ENCODE measurements around the gene TMEM229B.
A peak's percentile ranks its signal among the peaks of the same experiment; 100 is the strongest.

TMEM229B gene

GRCh38 chr14:67487937-67488893 lies at the start of gene TMEM229B:
TMEM229B (minus strand) TSS chr14:67488721; CDS start chr14:67473923, 14,798 bp downstream.
- H3K4me3 ChIP-seq (ENCODE audit: low read length): no peak within 1 kb of the TSS; the same call in 1 of the 2 replicates
- no peak for TF ChIP-seq ZNF274 (IDR thresholded peaks at IDR 0.05; ENCODE audit: low read depth, low read length)

DNA sequence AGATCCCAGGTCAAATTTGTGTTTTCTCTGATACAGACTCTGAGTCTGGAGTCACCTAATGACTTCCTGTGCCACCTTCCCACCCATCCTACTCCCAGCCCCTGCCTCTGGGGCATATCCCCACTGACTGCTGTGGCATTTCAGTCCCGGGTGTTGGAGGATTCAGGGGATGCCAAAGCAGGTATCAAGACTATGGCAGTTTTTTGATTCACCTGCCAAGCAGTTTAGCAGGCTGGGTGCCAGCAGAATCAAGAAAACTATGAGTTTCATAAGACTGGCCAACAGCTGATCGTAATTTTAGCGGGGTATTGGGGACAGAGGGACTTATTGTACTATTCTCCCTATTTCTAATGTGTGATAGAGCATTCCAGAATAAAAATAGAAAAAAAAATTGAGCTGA lies 49.2 kb upstream of the TMEM229B start:
- no peak for TF ChIP-seq ZNF274 (IDR thresholded peaks at IDR 0.05; ENCODE audit: low read depth, low read length)
- H3K4me3 ChIP-seq (ENCODE audit: low read length): no peak overlapping the region

DNA sequence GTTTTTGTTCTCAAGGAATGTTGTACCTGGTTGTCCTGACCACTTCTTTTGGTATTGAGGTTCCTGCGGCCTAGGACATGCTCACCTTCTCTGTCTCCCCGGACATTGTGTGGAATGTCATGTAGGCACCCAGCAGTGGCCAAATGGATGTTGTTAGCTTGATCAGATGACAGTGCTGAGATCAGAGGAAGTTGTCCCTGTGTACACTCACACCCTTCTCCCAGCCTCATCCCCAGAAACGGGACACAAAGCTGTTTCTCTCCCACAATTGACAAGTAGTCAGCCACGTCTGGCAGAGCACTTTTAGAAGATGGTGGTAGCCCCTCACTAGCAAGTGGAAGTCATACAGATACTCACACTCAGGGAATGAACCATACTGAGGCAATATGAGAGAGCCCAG lies 47.6 kb upstream of the TMEM229B start:
- H3K4me3 ChIP-seq (ENCODE audit: low read length): no peak overlapping the region
- TF ChIP-seq ZNF274 (IDR thresholded peaks at IDR 0.05; ENCODE audit: low read depth, low read length): no peak

GRCh38 chr14:67533754-67534085 lies 45.2 kb upstream of the TMEM229B start:
- TF ChIP-seq ZNF274 (IDR thresholded peaks at IDR 0.05; ENCODE audit: low read depth, low read length): no peak
- H3K4me3 ChIP-seq (ENCODE audit: low read length): peak overlapping the region; percentile 35; the same call in 1 of the 2 replicates

GRCh38 chr14:67532998-67533753 lies 44.7 kb upstream of the TMEM229B start, which contains the start of gene PLEKHH1:
PLEKHH1 (plus strand) TSS chr14:67533290; CDS start chr14:67541868, 8,578 bp downstream.
- H3K4me3 ChIP-seq (ENCODE audit: low read length): peak within 1 kb of the TSS; percentile 35; the same call in 1 of the 2 replicates
- no peak for TF ChIP-seq ZNF274 (IDR thresholded peaks at IDR 0.05; ENCODE audit: low read depth, low read length)

- H3K4me3 ChIP-seq (ENCODE audit: low read length): peak overlapping the region; percentile 35; the same call in 1 of the 2 replicates
- no peak for TF ChIP-seq ZNF274 (IDR thresholded peaks at IDR 0.05; ENCODE audit: low read depth, low read length)
Observed at GRCh38 chr14:67532606-67532997, 44.1 kb upstream of the TMEM229B start.

- TF ChIP-seq ZNF274 (IDR thresholded peaks at IDR 0.05; ENCODE audit: low read depth, low read length): no peak
- H3K4me3 ChIP-seq (ENCODE audit: low read length): no peak overlapping the region
Observed at GRCh38 chr14:67529947-67530935, 41.7 kb upstream of the TMEM229B start.

DNA sequence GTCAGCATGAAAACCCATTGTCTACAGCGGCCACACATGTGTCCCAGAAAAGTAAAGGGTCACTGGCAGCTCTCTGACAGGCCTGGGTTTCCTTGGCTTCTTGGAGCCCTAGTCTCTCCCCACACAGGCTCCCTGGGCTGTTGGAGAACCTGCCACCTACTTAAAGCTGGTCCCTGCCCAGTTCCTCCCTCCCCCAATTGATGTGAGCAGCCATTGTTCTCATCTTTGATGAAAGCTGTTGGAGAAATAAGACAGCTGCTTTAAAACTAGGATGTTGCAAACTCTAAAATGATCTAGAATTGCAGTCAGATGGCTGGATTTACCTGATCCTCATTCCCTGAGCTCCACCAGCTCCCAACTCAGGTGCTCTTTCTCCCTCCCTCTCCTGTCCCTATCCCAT lies 39.8 kb upstream of the TMEM229B start:
- no peak for TF ChIP-seq ZNF274 (IDR thresholded peaks at IDR 0.05; ENCODE audit: low read depth, low read length)
- H3K4me3 ChIP-seq (ENCODE audit: low read length): no peak overlapping the region

- TF ChIP-seq ZNF274 (IDR thresholded peaks at IDR 0.05; ENCODE audit: low read depth, low read length): no peak
- H3K4me3 ChIP-seq (ENCODE audit: low read length): no peak overlapping the region
Observed at GRCh38 chr14:67527756-67528155, 39.2 kb upstream of the TMEM229B start.

- TF ChIP-seq ZNF274 (IDR thresholded peaks at IDR 0.05; ENCODE audit: low read depth, low read length): no peak
- no peak overlapping the region for H3K4me3 ChIP-seq (ENCODE audit: low read length)
Observed at GRCh38 chr14:67526676-67527459, 38.3 kb upstream of the TMEM229B start.

- no peak for TF ChIP-seq ZNF274 (IDR thresholded peaks at IDR 0.05; ENCODE audit: low read depth, low read length)
- H3K4me3 ChIP-seq (ENCODE audit: low read length): no peak overlapping the region
Observed at GRCh38 chr14:67526181-67526580, 37.7 kb upstream of the TMEM229B start.

- no peak overlapping the region for H3K4me3 ChIP-seq (ENCODE audit: low read length)
- no peak for TF ChIP-seq ZNF274 (IDR thresholded peaks at IDR 0.05; ENCODE audit: low read depth, low read length)
Observed at GRCh38 chr14:67525389-67525788, 36.9 kb upstream of the TMEM229B start.

DNA sequence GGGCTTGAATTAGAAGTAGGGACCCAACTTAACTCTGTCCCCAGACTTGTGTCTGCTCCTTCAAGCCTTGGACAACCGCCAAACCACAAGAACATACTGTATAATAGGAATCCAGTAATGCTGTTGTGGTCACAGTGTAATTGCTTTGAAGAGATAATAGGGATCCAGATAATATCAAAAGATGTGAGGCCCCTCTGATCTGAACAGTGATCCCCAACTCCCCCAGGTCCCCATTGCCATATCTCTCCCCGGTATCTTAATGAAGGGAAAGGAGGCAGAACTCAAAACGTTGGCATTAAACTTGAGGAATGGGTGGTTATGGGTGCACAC lies 36.1 kb upstream of the TMEM229B start:
- H3K4me3 ChIP-seq (ENCODE audit: low read length): no peak overlapping the region
- TF ChIP-seq ZNF274 (IDR thresholded peaks at IDR 0.05; ENCODE audit: low read depth, low read length): no peak
